Esophagus muscularis mucosa (tissue), 3 donors: ENCODE results near the gene MYRIP.

Experiments
- CTCF ChIP-seq, 3 experiments: fragments of 200-600 bp in 2 of 3; fragments of 450-650 bp in 1 of 3; sonication (generic) in 2 of 3; IDR thresholded peaks; one replicate each; pipeline ENCODE4 v1.5.1; 2017 to 2019; ENCODE audit warnings: antibody characterized with exemption in 3 of 3, mild to moderate bottlenecking in 2 of 3, moderate library complexity in 1 of 3
- POLR2AphosphoS5 ChIP-seq, 2 donors: sonication (generic); formaldehyde crosslinking; IDR thresholded peaks; one replicate each; pipeline ENCODE4 v1.6.1; 2017; ENCODE audit warnings: antibody characterized with exemption in 2 of 2

- TF ChIP-seq CTCF (IDR thresholded peaks at IDR 0.05): no peak
- TF ChIP-seq POLR2AphosphoS5 (IDR thresholded peaks at IDR 0.05): no peak
Observed at GRCh38 chr3:39811561-39811960, 2.2 kb downstream of the MYRIP start.
